K562 (cell line): ENCODE results near the gene CHCHD5. TPM values are rescaled to one million over a fixed set of nuclear protein-coding genes. Genes with fewer than 3 reads are reported as not detected.

ENCODE experiments used
- ATAC-seq: fragments of 200-7000 bp; cut with Tn5 transposase; 3 replicates; pipeline ENCODE4 v1.9.1; 2020; ENCODE audit warnings: moderate library complexity
- Bru-seq: library from RNA; stranded (reverse); fragments of 400-500 nt; gene quantifications from one replicate; lab custom pipeline; 2021; lab: Mats Ljungman, UMichigan
- BruChase-seq, 2 experiments: library from RNA; stranded (reverse); fragments of 400-500 nt; gene quantifications; one replicate each; lab custom pipeline; 2021; lab: Mats Ljungman, UMichigan
- BruUV-seq: library from RNA; stranded (reverse); fragments of 400-500 nt; replicated peaks from 2 replicates; lab custom pipeline; 2021; lab: Mats Ljungman, UMichigan
- CTCF ChIA-PET: fragments of 300-600 bp; formaldehyde crosslinking; extraction: SDS; loops from one replicate; lab custom pipeline; 2021; ENCODE audit warnings: low intra/inter-chr PET ratio; lab: Yijun Ruan, JAX
- POLR2A ChIA-PET: fragments of 300-600, 350-650 bp; sonication (Branson Sonifier 250); formaldehyde crosslinking; extraction: SDS; loops from one replicate; lab custom pipeline; 2021; ENCODE audit warnings: antibody characterized with exemption, inconsistent platforms; lab: Yijun Ruan, JAX
- DNase-seq, 4 experiments: peaks; one replicate each; pipeline versions ENCODE4 v3.0.0 to v3.0.0-alpha.2; 2011 to 2018; ENCODE audit warnings: low spot score in 3 of 4, mixed read lengths in 3 of 4; ENCODE audit errors: extremely low read depth in 1 of 4
- FAIRE-seq: peaks from 2 replicates; lab custom pipeline; 2011; peaks lifted over from hg19 to GRCh38; lab: Jason Lieb, UNC
- H2AFZ ChIP-seq: 2 replicates; pipeline ENCODE4 v1.6.0; 2011; ENCODE audit warnings: low read depth, low read length, control low read depth, inconsistent platforms
- H3K27ac ChIP-seq: fragments of 200-600 bp; 3 replicates; pipeline ENCODE4 v1.8.0; 2011; ENCODE audit warnings: low read depth, mild to moderate bottlenecking, control low read depth, inconsistent platforms, low read length, moderate library complexity, mixed read lengths; ENCODE audit errors: extremely low read depth
- H3K27me3 ChIP-seq, 2 experiments: fragments of 300-600 bp in 1 of 2; 2 replicates in 1 of 2; 3 replicates in 1 of 2; pipeline versions ENCODE4 v1.6.0 to v1.8.0; 2011; ENCODE audit warnings: inconsistent platforms in 2 of 2, low read length in 2 of 2, mild to moderate bottlenecking in 1 of 2, mixed read lengths in 1 of 2, moderate library complexity in 1 of 2; ENCODE audit not compliant: control insufficient read depth in 2 of 2, insufficient read depth in 2 of 2
- H3K36me3 ChIP-seq: fragments of 300-600 bp; 3 replicates; pipeline ENCODE4 v1.8.0; 2011; ENCODE audit warnings: mild to moderate bottlenecking, low read length, inconsistent platforms; ENCODE audit not compliant: control insufficient read depth, insufficient read depth
- H3K4me1 ChIP-seq, 2 experiments: fragments of 200-600 bp in 1 of 2; replicated peaks in 1 of 2; 2 replicates in 1 of 2; 3 replicates in 1 of 2; pipeline versions ENCODE4 v1.5.1 to v1.8.0; 2011; ENCODE audit warnings: inconsistent platforms in 2 of 2, low read length in 2 of 2, mild to moderate bottlenecking in 1 of 2, mixed read lengths in 1 of 2, moderate library complexity in 1 of 2; ENCODE audit not compliant: control insufficient read depth in 2 of 2, insufficient read depth in 2 of 2
- H3K4me2 ChIP-seq: 2 replicates; pipeline ENCODE4 v1.6.1; 2011; ENCODE audit warnings: low read length, control low read depth, inconsistent platforms, mixed read lengths; ENCODE audit not compliant: insufficient read depth
- H3K4me3 ChIP-seq: fragments of 200-600 bp; sonication (generic), shearing (Covaris generic); 2 replicates; pipeline ENCODE4 v1.5.1; 2016; ENCODE audit warnings: control low read depth, inconsistent platforms
- H3K79me2 ChIP-seq: fragments of 200-600 bp; 3 replicates; pipeline ENCODE4 v1.8.0; 2011; ENCODE audit warnings: low read length, inconsistent platforms; ENCODE audit not compliant: control insufficient read depth, insufficient read depth
- H3K9ac ChIP-seq, 2 experiments: 2 replicates each; pipeline versions ENCODE4 v1.6.0 to v1.6.1; 2011; ENCODE audit warnings: low read depth in 2 of 2, low read length in 2 of 2, control low read depth in 1 of 2, inconsistent platforms in 1 of 2, mild to moderate bottlenecking in 1 of 2, mixed read lengths in 1 of 2; ENCODE audit not compliant: insufficient read depth in 1 of 2
- H3K9me1 ChIP-seq: one replicate; pipeline ENCODE4 v1.6.0; 2011; ENCODE audit warnings: inconsistent platforms, mild to moderate bottlenecking, low read length, moderate library complexity; ENCODE audit not compliant: control insufficient read depth, insufficient read depth
- H3K9me3 ChIP-seq: replicated peaks from 2 replicates; pipeline ENCODE4 v1.5.1; 2011; ENCODE audit warnings: low read depth, low read length, inconsistent platforms; ENCODE audit not compliant: control insufficient read depth, insufficient read depth
- H4K20me1 ChIP-seq: replicated peaks from 2 replicates; pipeline ENCODE4 v1.6.1; 2011; ENCODE audit warnings: low read length, inconsistent platforms, mixed read lengths; ENCODE audit not compliant: control insufficient read depth, insufficient read depth
- BCL6 ChIP-seq: fragments of 250-450 bp; sonication (Bioruptor Pico); IDR thresholded peaks from 2 replicates; pipeline ENCODE4 v1.4.0; 2020
- CUX1 ChIP-seq: fragments of 200-800 bp; sonication (Bioruptor generic); IDR thresholded peaks from 2 replicates; pipeline ENCODE4 v1.6.1; 2016; ENCODE audit warnings: missing genetic modification characterization, missing compliant biosample characterization
- DPF2 ChIP-seq: fragments of 450-650 bp; IDR thresholded peaks from 2 replicates; pipeline ENCODE4 v1.6.1; 2016
- MCM3 ChIP-seq: fragments of 450-650 bp; IDR thresholded peaks from 2 replicates; pipeline ENCODE4 v1.6.1; 2016
- NR3C1 ChIP-seq: sonication (generic); formaldehyde crosslinking; IDR thresholded peaks from 2 replicates; pipeline ENCODE4 v1.8.1; 2022; ENCODE audit warnings: missing genetic modification reagents
- SMARCC2 ChIP-seq: fragments of 450-650 bp; IDR thresholded peaks from 2 replicates; pipeline ENCODE4 v1.6.1; 2017; ENCODE audit warnings: antibody characterized with exemption, moderate library complexity, mild to moderate bottlenecking, low read depth
- TFE3 ChIP-seq: fragments of 450-650 bp; formaldehyde crosslinking; IDR thresholded peaks from 2 replicates; pipeline ENCODE4 v1.4.0; 2020; ENCODE audit warnings: mild to moderate bottlenecking, mixed read lengths
- ZNF644 ChIP-seq: fragments of 200-800 bp; sonication (Bioruptor generic); IDR thresholded peaks from 2 replicates; pipeline ENCODE4 v1.6.1; 2016; ENCODE audit warnings: low read depth, missing genetic modification characterization, missing compliant biosample characterization
- ZNF778 ChIP-seq: fragments of 450-650 bp; formaldehyde crosslinking; IDR thresholded peaks from 2 replicates; pipeline ENCODE4 v1.4.0; 2020; ENCODE audit warnings: mild to moderate bottlenecking, moderate library complexity
- WGBS: fragments of 100-300 bp; shearing (Covaris generic); methylation state at CpG from one replicate; pipeline ENCODE4 v1.1.6; 2016; ENCODE audit warnings: low coverage, mixed read lengths; ENCODE audit not compliant: insufficient coverage; ENCODE audit errors: missing lambda C conversion rate; 5-methylcytosine and 5-hydroxymethylcytosine counted together
- in situ Hi-C: fragments of 300-500 bp; cut with MboI; formaldehyde crosslinking; loops from 4 replicates; pipeline ENCODE4 v1.15.0; 2018; ENCODE audit warnings: inconsistent platforms, mixed read lengths
- intact Hi-C: fragments of 100-400 bp; cut with micrococcal nuclease; formaldehyde crosslinking; loops from 2 replicates; pipeline ENCODE4 v1.14.2; 2022
- long read RNA-seq, 3 experiments: library from polyadenylated mRNA in 2 of 3; library from RNA in 1 of 3; unstranded in 2 of 3; stranded (forward) in 1 of 3; transcript quantifications; one replicate each; pipeline ENCODE4 v2.0.0, GENCODE V29; 2019 to 2022
- polyA minus RNA-seq, 3 experiments: library from RNA; depleted of rRNA, polyadenylated mRNA; stranded (reverse); fragments of >200 nt; gene quantifications; 2 replicates each; pipeline ENCODE4 v1.2.3, GENCODE V29; 2011
- polyA plus RNA-seq, 8 experiments: library from polyadenylated mRNA; depleted of rRNA in 4 of 8; stranded (reverse) in 5 of 8; unstranded in 3 of 8; fragments of >200 nt; fragmentation: Nextera tagmentation in 2 of 8; fragmentation: Illumina TruSeq in 1 of 8; extraction: Ambion mirVana in 2 of 8; extraction: Trizol in 1 of 8; gene quantifications; 2 replicates each; pipeline versions ENCODE4 v1.2.1 to v1.2.3, GENCODE V29; 2011 to 2014; ENCODE audit warnings: inconsistent platforms in 1 of 8, missing spikeins in 1 of 8
- total RNA-seq, 7 experiments: library from RNA; depleted of rRNA in 6 of 7; stranded (reverse); fragments of >200 nt in 6 of 7; fragmentation: Illumina TruSeq in 2 of 7; extraction: Trizol in 2 of 7; gene quantifications; 2 replicates each; pipeline versions ENCODE4 v1.2.1 to v1.2.3, GENCODE V29; 2011 to 2021; ENCODE audit warnings: low replicate concordance in 1 of 7

The CHCHD5 gene
- total RNA-seq (2011; cell fraction: chromatin; rRNA removed; ENCODE audit: low replicate concordance) = 7.9 and 16.5 TPM in 2 replicates
- total RNA-seq (2011; cell fraction: nucleolus; rRNA removed) = 11.1 and 12.7 TPM in 2 replicates
- total RNA-seq (2011; cell fraction: nucleoplasm; rRNA removed) = 13.7 and 16.6 TPM in 2 replicates
- total RNA-seq (2014; rRNA removed) = 33.4 and 61.2 TPM in 2 replicates
- 5.7 and 7.4 TPM in 2 replicates for total RNA-seq (2014; rRNA removed; fragmentation: Illumina TruSeq; extraction: Trizol)
- 25.8 and 29.4 TPM in 2 replicates for total RNA-seq (2015; rRNA removed; fragmentation: Illumina TruSeq; extraction: Trizol)
- total RNA-seq (2021) = 42.9 and 55.3 TPM in 2 replicates
- 16.4 and 21.9 TPM in 2 replicates for polyA plus RNA-seq (2011; rRNA removed)
- 36.1 and 82.6 TPM in 2 replicates for polyA plus RNA-seq (2011; cell fraction: cytosol; rRNA removed)
- 16.0 and 28.0 TPM in 2 replicates for polyA plus RNA-seq (2011; cell fraction: nucleus; rRNA removed)
- 66.1 and 68.6 TPM in 2 replicates for polyA plus RNA-seq (2012)
- 21.0 and 45.8 TPM in 2 replicates for polyA plus RNA-seq (2014; fragmentation: Illumina TruSeq; extraction: Trizol)
- polyA plus RNA-seq (2014; fragmentation: Nextera tagmentation; extraction: Ambion mirVana) = 10 to 100 TPM; 56.0 to 79.3 TPM
- 42.4 and 61.3 TPM in 2 replicates for polyA plus RNA-seq (2014; rRNA removed)
- polyA minus RNA-seq (2011; rRNA and poly(A)+ RNA removed) = 2.9 and 3.0 TPM in 2 replicates
- 8.4 and 11.6 TPM in 2 replicates for polyA minus RNA-seq (2011; cell fraction: cytosol; rRNA and poly(A)+ RNA removed)
- 3.5 and 6.0 TPM in 2 replicates for polyA minus RNA-seq (2011; cell fraction: nucleus; rRNA and poly(A)+ RNA removed)
- Bru-seq, nascent RNA = percentile 83 among the genes with signal in this experiment
- BruChase-seq, experiment 1, labeled RNA remaining after a 2-hour chase = percentile 74 among the genes with signal in this experiment
- percentile 71 among the genes with signal in this experiment for BruChase-seq, experiment 2, labeled RNA remaining after a 6-hour chase
- long read RNA-seq, experiment 1, transcript CHCHD5-201 (4 exons, 691 nt) = major isoform, 75 of 97 reads
- long read RNA-seq, experiment 1, partial matches to known transcripts = 12 of 97 reads
- long read RNA-seq, experiment 1, other reads (novel, unspliced or antisense) = 9 of 97 reads
- long read RNA-seq, experiment 2, transcript CHCHD5-201 (4 exons, 691 nt) = major isoform, 35 of 71 reads
- long read RNA-seq, experiment 2, partial matches to known transcripts = 23 of 71 reads
- long read RNA-seq, experiment 2, other reads (novel, unspliced or antisense) = 11 of 71 reads
- long read RNA-seq, experiment 3, transcript CHCHD5-201 (4 exons, 691 nt) = major isoform, 46 of 56 reads
- long read RNA-seq, experiment 3, partial matches to known transcripts = 5 of 56 reads
- long read RNA-seq, experiment 3, other reads (novel, unspliced or antisense) = 4 of 56 reads

- H3K9me3 ChIP-seq = no peaks in the 10 kb centered on the region
- H3K4me3 ChIP-seq = peak within 1 kb of the TSS; percentile 65
- H3K4me1 ChIP-seq = peaks cover 16 to 19% of the 10 kb centered on the region in 2 experiments; a peak in 4 of 5 replicates
- WGBS = under 1% methylated on average over 48 of the region's 54 CpGs
- BruUV-seq = no TSS peak
- peak within 1 kb of the TSS; percentile 98 for H2AFZ ChIP-seq
- peak; percentile 94 for FAIRE-seq
- in situ Hi-C loops = loop anchor here (10.0 kb wide), 2 partner anchors 460 to 680 kb away; no protein-coding TSS in a partner anchor
- ChIA-PET POLR2A (interaction anchor here (0.5 to 1.6 kb wide), 14 partner anchors 7 to 383 kb away, joined by 3 to 5 read pairs (median 3); partner anchors contain the start of gene SLC20A1), CTCF (interaction anchor here (0.6 to 3.1 kb wide), 7 partner anchors 29 to 535 kb away, joined by 3 to 24 read pairs (median 5); partner anchors contain the start of gene TTL)
- intact Hi-C loops = loop anchor here (1.0 to 5.0 kb wide), 5 partner anchors 42 to 697 kb away; partner anchors contain the start of genes POLR1B and ZC3H6
- peak; percentile 92 for ATAC-seq
- H3K27me3 ChIP-seq = no peaks in the 10 kb centered on the region
- peak; percentile 86 to 97 (median 90) for DNase-seq
- peak within 1 kb of the TSS; percentile 96 for H3K27ac ChIP-seq
- peak within 1 kb of the TSS; percentile 98 for H3K4me2 ChIP-seq
- H3K79me2 ChIP-seq = peaks cover 24% of the 10 kb centered on the region
- H4K20me1 ChIP-seq = no peaks in the 10 kb centered on the region
- no peaks in the 10 kb centered on the region for H3K9me1 ChIP-seq
- H3K36me3 ChIP-seq = peaks cover 22% of the 10 kb centered on the region; the same call in 2 of the 3 replicates
- peak within 1 kb of the TSS; percentile 92 for H3K9ac ChIP-seq
- TF ChIP-seq ZNF644 (peak; percentile 53; the same call in 1 of the 2 replicates), BCL6 (CRISPR knock-in tag) (no peak), NR3C1 (CRISPR knock-in tag) (no peak), CUX1 (CRISPR knock-in tag) (no peak), TFE3 (CRISPR knock-in tag) (no peak), SMARCC2 (no peak), ZNF778 (CRISPR knock-in tag) (no peak), MCM3 (no peak), DPF2 (no peak)
Observed at GRCh38 chr2:112584134-112584890, at the start of gene CHCHD5. Gene CHCHD5 (plus strand): TSS chr2:112584609. CDS start chr2:112584648, 39 bp downstream.
